ENCODE measurements around the gene TEX52. TPM values are rescaled to one million over a fixed set of nuclear protein-coding genes. Genes with fewer than 3 reads are reported as not detected.

Gene TEX52
- not detected in 2 replicates for total RNA-seq
- long read RNA-seq = 0 reads

- H3K27me3 Mint-ChIP-seq = peaks cover 13% of the 10 kb centered on the region
- peaks cover 15% of the 10 kb centered on the region for H3K4me1 Mint-ChIP-seq (ENCODE audit: low read depth)
- no peak for DNase-seq (ENCODE audit: low spot score, unreplicated experiment)
- TF ChIP-seq, protein P1, sequence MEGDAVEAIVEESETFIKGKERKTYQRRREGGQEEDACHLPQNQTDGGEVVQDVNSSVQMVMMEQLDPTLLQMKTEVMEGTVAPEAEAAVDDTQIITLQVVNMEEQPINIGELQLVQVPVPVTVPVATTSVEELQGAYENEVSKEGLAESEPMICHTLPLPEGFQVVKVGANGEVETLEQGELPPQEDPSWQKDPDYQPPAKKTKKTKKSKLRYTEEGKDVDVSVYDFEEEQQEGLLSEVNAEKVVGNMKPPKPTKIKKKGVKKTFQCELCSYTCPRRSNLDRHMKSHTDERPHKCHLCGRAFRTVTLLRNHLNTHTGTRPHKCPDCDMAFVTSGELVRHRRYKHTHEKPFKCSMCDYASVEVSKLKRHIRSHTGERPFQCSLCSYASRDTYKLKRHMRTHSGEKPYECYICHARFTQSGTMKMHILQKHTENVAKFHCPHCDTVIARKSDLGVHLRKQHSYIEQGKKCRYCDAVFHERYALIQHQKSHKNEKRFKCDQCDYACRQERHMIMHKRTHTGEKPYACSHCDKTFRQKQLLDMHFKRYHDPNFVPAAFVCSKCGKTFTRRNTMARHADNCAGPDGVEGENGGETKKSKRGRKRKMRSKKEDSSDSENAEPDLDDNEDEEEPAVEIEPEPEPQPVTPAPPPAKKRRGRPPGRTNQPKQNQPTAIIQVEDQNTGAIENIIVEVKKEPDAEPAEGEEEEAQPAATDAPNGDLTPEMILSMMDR (IDR thresholded peaks at IDR 0.05; ENCODE audit: unreplicated experiment) = no peak
- H3K4me3 Mint-ChIP-seq (ENCODE audit: low read depth) = no peak within 1 kb of the TSS
- H3K36me3 Mint-ChIP-seq (ENCODE audit: insufficient read depth) = peaks cover 8% of the 10 kb centered on the region
- H3K27ac Mint-ChIP-seq = peak within 1 kb of the TSS; percentile 33
- H3K9me3 Mint-ChIP-seq (ENCODE audit: low read depth) = no peaks in the 10 kb centered on the region
Observed at GRCh38 chr12:2857021-2857431, at the start of gene TEX52. Gene TEX52, minus strand, starts transcription at chr12:2857039. Its CDS starts 13 bp downstream, at chr12:2857026.

GRCh38 chr12:2904260-2904659 lies 47.4 kb upstream of the TEX52 start:
- H3K27ac Mint-ChIP-seq = no peak overlapping the region
- H3K4me1 Mint-ChIP-seq (ENCODE audit: low read depth) = peaks cover 8% of the 10 kb centered on the region
- peaks cover 2% of the 10 kb centered on the region for H3K36me3 Mint-ChIP-seq (ENCODE audit: insufficient read depth)
- H3K4me3 Mint-ChIP-seq (ENCODE audit: low read depth) = no peak overlapping the region
- H3K27me3 Mint-ChIP-seq = no peaks in the 10 kb centered on the region
- no peak for DNase-seq (ENCODE audit: low spot score, unreplicated experiment)
- TF ChIP-seq, protein P1 (IDR thresholded peaks at IDR 0.05; ENCODE audit: unreplicated experiment) = no peak
- no peaks in the 10 kb centered on the region for H3K9me3 Mint-ChIP-seq (ENCODE audit: low read depth)

- peaks cover 4% of the 10 kb centered on the region for H3K4me1 Mint-ChIP-seq (ENCODE audit: low read depth)
- no peak for DNase-seq (ENCODE audit: low spot score, unreplicated experiment)
- no peaks in the 10 kb centered on the region for H3K27me3 Mint-ChIP-seq
- H3K4me3 Mint-ChIP-seq (ENCODE audit: low read depth) = no peak overlapping the region
- no peak overlapping the region for H3K27ac Mint-ChIP-seq
- TF ChIP-seq, protein P1 (IDR thresholded peaks at IDR 0.05; ENCODE audit: unreplicated experiment) = no peak
- H3K9me3 Mint-ChIP-seq (ENCODE audit: low read depth) = no peaks in the 10 kb centered on the region
- H3K36me3 Mint-ChIP-seq (ENCODE audit: insufficient read depth) = no peaks in the 10 kb centered on the region
Observed at GRCh38 chr12:2902272-2902880, 45.5 kb upstream of the TEX52 start.

GRCh38 chr12:2900642-2901041 lies 43.8 kb upstream of the TEX52 start:
- Mint-ChIP-seq H3K36me3 (ENCODE audit: insufficient read depth) (no peaks in the 10 kb centered on the region), H3K4me3 (ENCODE audit: low read depth) (no peak overlapping the region), H3K27me3 (no peaks in the 10 kb centered on the region), H3K27ac (peak overlapping the region; percentile 48), H3K9me3 (ENCODE audit: low read depth) (no peaks in the 10 kb centered on the region), H3K4me1 (ENCODE audit: low read depth) (peaks cover 5% of the 10 kb centered on the region)
- no peak for DNase-seq (ENCODE audit: low spot score, unreplicated experiment)
- TF ChIP-seq, protein P1 (IDR thresholded peaks at IDR 0.05; ENCODE audit: unreplicated experiment) = no peak

GRCh38 chr12:2897418-2897817 lies 40.6 kb upstream of the TEX52 start:
- Mint-ChIP-seq H3K4me1 (ENCODE audit: low read depth) (peaks cover 6% of the 10 kb centered on the region), H3K27me3 (no peaks in the 10 kb centered on the region), H3K36me3 (ENCODE audit: insufficient read depth) (no peaks in the 10 kb centered on the region), H3K4me3 (ENCODE audit: low read depth) (no peak overlapping the region), H3K27ac (no peak overlapping the region), H3K9me3 (ENCODE audit: low read depth) (no peaks in the 10 kb centered on the region)
- TF ChIP-seq, protein P1 (IDR thresholded peaks at IDR 0.05; ENCODE audit: unreplicated experiment) = no peak
- DNase-seq (ENCODE audit: low spot score, unreplicated experiment) = no peak

Measured in progenitor cell of endocrine pancreas (in vitro differentiated cells).